ENCODE data around the gene TMEM150A. TPM values are rescaled to one million over a fixed set of nuclear protein-coding genes. Genes with fewer than 3 reads are reported as not detected.
"Not testable (repeated sequence)": the region's sequence is repeated elsewhere in the genome, so short reads cannot be mapped to it uniquely, and the experiment has no call there.

TMEM150A gene
- total and polyA plus RNA-seq, 2 donors from 2014 or later: 23.1 to 61.2 TPM

DNA sequence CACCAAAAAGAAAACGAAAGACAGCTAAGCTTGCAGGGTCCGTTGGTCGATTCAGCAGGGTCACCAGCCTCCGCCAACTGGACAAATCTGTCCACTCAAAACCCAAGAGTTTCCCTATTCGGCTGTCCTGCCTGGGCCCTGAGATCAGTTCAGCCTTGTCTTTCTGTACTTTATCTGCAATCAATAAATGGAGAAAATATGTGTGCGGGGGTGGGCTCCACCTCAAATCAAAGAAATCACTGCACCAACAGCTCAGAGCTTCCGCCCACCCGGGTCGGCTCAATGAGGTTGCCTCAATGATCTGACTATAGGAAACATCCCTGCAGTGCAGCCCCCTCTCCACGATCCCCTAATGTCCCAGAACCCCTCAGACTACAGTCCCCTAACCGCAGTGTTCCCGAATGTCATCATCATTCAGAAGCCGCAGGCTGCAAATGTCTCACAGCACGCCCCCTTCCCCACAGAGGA is 41.7 kb downstream of the TMEM150A start:
- Histone ChIP-seq H3K4me1 (ENCODE audit: control insufficient read depth in 2 of 3, insufficient read depth in 2 of 3, low read depth in 1 of 3, low read length in 3 of 3) (peaks cover 0 to 9% (median 3%) of the 10 kb centered on the region in 3 donors), H3K36me3 (ENCODE audit: control insufficient read depth in 2 of 3, insufficient read depth in 3 of 3, low read length in 3 of 3) (peaks cover 0 to 12% (median 5%) of the 10 kb centered on the region in 3 donors), H3K4me3 (ENCODE audit: low read length in 3 of 3) (peak overlapping the region; percentile 70 to 88 (median 79)), H3K27me3 (ENCODE audit: control insufficient read depth, insufficient read depth, low read length) (no peaks in the 10 kb centered on the region), H3K27ac (ENCODE audit: low read depth in 2 of 2, low read length in 2 of 2) (peak overlapping the region; percentile 45 to 86), H3K9ac (ENCODE audit: low read length in 3 of 3) (peak overlapping the region; percentile 43 to 83 (median 81)), H3K9me3 (ENCODE audit: control insufficient read depth in 2 of 3, insufficient read depth in 1 of 3, low read length in 3 of 3) (no peaks in the 10 kb centered on the region)
- intact Hi-C loops (cut with DNase I): no loop called here
- TF ChIP-seq, protein P1, sequence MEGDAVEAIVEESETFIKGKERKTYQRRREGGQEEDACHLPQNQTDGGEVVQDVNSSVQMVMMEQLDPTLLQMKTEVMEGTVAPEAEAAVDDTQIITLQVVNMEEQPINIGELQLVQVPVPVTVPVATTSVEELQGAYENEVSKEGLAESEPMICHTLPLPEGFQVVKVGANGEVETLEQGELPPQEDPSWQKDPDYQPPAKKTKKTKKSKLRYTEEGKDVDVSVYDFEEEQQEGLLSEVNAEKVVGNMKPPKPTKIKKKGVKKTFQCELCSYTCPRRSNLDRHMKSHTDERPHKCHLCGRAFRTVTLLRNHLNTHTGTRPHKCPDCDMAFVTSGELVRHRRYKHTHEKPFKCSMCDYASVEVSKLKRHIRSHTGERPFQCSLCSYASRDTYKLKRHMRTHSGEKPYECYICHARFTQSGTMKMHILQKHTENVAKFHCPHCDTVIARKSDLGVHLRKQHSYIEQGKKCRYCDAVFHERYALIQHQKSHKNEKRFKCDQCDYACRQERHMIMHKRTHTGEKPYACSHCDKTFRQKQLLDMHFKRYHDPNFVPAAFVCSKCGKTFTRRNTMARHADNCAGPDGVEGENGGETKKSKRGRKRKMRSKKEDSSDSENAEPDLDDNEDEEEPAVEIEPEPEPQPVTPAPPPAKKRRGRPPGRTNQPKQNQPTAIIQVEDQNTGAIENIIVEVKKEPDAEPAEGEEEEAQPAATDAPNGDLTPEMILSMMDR (IDR thresholded peaks at IDR 0.05; ENCODE audit: borderline replicate concordance, extremely low read depth, insufficient read depth): no peak
- no peak for FAIRE-seq
- DNase-seq: no peak

- H3K27me3 ChIP-seq (ENCODE audit: control insufficient read depth, insufficient read depth, low read length); intact Hi-C loops (cut with DNase I); H3K9me3 ChIP-seq (ENCODE audit: control insufficient read depth in 2 of 3, insufficient read depth in 1 of 3, low read length in 3 of 3); H3K4me1 ChIP-seq (ENCODE audit: control insufficient read depth in 2 of 3, insufficient read depth in 2 of 3, low read depth in 1 of 3, low read length in 3 of 3); H3K27ac ChIP-seq (ENCODE audit: low read depth in 2 of 2, low read length in 2 of 2); FAIRE-seq; DNase-seq: not testable (repeated sequence)
- H3K9ac ChIP-seq (ENCODE audit: low read length in 3 of 3): peak overlapping the region in 1 of 3 donors; percentile 43
- H3K4me3 ChIP-seq (ENCODE audit: low read length in 3 of 3): peak overlapping the region; percentile 70 to 88 (median 79)
- peaks cover 0 to 13% (median 5%) of the 10 kb centered on the region in 3 donors for H3K36me3 ChIP-seq (ENCODE audit: control insufficient read depth in 2 of 3, insufficient read depth in 3 of 3, low read length in 3 of 3)
Observed at GRCh38 chr2:85560403-85560726, 42.1 kb downstream of the TMEM150A start.

DNA sequence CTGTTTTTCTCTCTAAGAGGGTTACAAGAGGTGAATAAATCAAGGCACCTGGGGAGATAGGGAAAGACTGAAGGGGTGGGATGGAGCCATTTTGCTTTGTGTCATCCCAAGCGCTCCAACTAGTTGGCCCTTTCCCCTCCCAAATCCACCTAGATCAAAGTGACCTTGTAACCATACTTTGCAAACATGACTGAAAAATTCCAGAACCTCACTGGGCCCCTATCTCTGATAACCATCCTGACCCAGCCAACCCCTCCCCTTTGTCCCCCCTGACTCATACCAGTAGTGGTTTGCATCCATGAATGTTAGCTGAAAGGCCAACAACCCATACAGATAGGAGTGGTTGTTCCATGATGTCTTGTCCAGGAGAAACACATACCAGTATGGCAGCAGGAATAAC is 44.3 kb downstream of the TMEM150A start:
- TF ChIP-seq, protein P1 (IDR thresholded peaks at IDR 0.05; ENCODE audit: borderline replicate concordance, extremely low read depth, insufficient read depth): no peak
- FAIRE-seq: no peak
- H3K4me1 ChIP-seq (ENCODE audit: control insufficient read depth in 2 of 3, insufficient read depth in 2 of 3, low read depth in 1 of 3, low read length in 3 of 3): peaks cover 0 to 9% (median 3%) of the 10 kb centered on the region in 3 donors
- H3K36me3 ChIP-seq (ENCODE audit: control insufficient read depth in 2 of 3, insufficient read depth in 3 of 3, low read length in 3 of 3): peaks cover 5 to 30% (median 14%) of the 10 kb centered on the region in 3 donors
- H3K27ac ChIP-seq (ENCODE audit: low read depth in 2 of 2, low read length in 2 of 2): no peak overlapping the region
- H3K9me3 ChIP-seq (ENCODE audit: control insufficient read depth in 2 of 3, insufficient read depth in 1 of 3, low read length in 3 of 3): no peaks in the 10 kb centered on the region
- no peaks in the 10 kb centered on the region for H3K27me3 ChIP-seq (ENCODE audit: control insufficient read depth, insufficient read depth, low read length)
- no peak overlapping the region for H3K4me3 ChIP-seq (ENCODE audit: low read length in 3 of 3)
- intact Hi-C loops (cut with DNase I): no loop called here
- no peak overlapping the region for H3K9ac ChIP-seq (ENCODE audit: low read length in 3 of 3)
- no peak for DNase-seq

DNA sequence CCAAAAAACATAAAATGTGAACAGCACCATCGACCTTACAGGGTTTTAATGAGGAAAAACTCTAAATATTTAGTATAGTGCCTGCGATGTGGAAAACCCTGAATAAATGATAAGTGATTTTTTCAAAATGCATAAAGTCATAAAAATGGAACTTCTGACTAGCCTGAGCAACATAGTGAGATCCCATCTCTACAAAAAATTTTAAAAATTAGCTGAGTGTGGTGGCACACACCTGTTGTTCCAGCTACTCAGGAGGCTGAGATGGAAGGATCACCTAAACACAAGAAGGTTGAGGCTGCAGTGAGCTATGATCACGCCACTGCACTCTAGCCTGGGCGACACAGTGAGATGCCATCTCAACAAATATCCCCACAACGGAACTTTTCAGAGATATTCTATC is 45.4 kb downstream of the TMEM150A start:
- H3K36me3 ChIP-seq (ENCODE audit: control insufficient read depth in 2 of 3, insufficient read depth in 3 of 3, low read length in 3 of 3): peaks cover 5 to 40% (median 19%) of the 10 kb centered on the region in 3 donors
- TF ChIP-seq, protein P1 (IDR thresholded peaks at IDR 0.05; ENCODE audit: borderline replicate concordance, extremely low read depth, insufficient read depth): no peak

More for the DNA sequence above, 45.4 kb downstream of the TMEM150A start:
- H3K27ac ChIP-seq (ENCODE audit: low read depth in 2 of 2, low read length in 2 of 2): no peak overlapping the region
- no peaks in the 10 kb centered on the region for H3K27me3 ChIP-seq (ENCODE audit: control insufficient read depth, insufficient read depth, low read length)
- FAIRE-seq: no peak
- no peak overlapping the region for H3K9ac ChIP-seq (ENCODE audit: low read length in 3 of 3)
- no peak overlapping the region for H3K4me3 ChIP-seq (ENCODE audit: low read length in 3 of 3)
- intact Hi-C loops (cut with DNase I): no loop called here
- H3K9me3 ChIP-seq (ENCODE audit: control insufficient read depth in 2 of 3, insufficient read depth in 1 of 3, low read length in 3 of 3): no peaks in the 10 kb centered on the region
- no peak for DNase-seq
- peaks cover 0 to 9% (median 3%) of the 10 kb centered on the region in 3 donors for H3K4me1 ChIP-seq (ENCODE audit: control insufficient read depth in 2 of 3, insufficient read depth in 2 of 3, low read depth in 1 of 3, low read length in 3 of 3)
